Measurements from ENCODE around the gene GTF2E1. TPM values are rescaled to one million over a fixed set of nuclear protein-coding genes. Genes with fewer than 3 reads are reported as not detected.
"Not testable (repeated sequence)": the region's sequence is repeated elsewhere in the genome, so short reads cannot be mapped to it uniquely, and the experiment has no call there.

The GTF2E1 gene
- total RNA-seq, 2 donors from 2014 or later: 18.6 to 19.9 TPM

DNA sequence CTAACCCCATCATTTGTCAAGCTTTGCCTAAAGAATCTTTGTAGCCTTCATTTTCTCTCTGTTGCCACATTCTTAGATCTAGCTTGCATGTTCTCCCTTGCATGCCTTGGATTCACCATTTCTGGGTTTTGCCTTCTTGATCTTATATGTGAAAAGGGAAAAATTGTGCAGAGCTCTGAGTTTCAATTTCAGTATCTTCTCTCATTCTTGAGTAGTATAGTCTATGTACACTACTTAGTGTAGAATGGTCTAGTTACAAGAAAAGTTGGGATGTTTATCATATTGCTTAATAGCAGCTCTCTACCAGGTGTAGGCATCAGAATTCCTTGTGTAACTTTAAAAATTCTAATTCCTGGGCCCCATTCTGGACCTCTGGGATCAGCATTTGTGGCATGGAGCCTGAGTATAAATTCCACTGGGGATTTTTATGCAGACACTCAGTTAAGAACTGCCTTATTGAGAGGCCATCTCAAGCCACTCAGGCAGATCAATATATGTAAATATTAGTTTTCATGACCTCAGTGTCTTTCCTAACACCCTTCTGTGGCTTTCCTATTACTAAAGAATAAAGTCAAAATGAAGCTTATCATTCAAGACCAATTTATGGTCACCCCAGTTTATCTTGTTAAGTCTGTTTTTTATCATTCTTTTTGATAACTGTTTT is 23.4 kb downstream of the GTF2E1 start:
- Mint-ChIP-seq H3K27ac (no peak overlapping the region), H3K27me3 (no peaks in the 10 kb centered on the region), H3K4me1 (ENCODE audit: low read depth in 2 of 2) (peaks cover 36 to 53% of the 10 kb centered on the region in 2 donors), H3K4me3 (no peak overlapping the region), H3K36me3 (no peaks in the 10 kb centered on the region), H3K9me3 (no peaks in the 10 kb centered on the region)
- DNase-seq (ENCODE audit: low spot score): no peak
- ATAC-seq: no peak

GRCh38 chr3:120766576-120766975 is 24.0 kb downstream of the GTF2E1 start:
- H3K27ac Mint-ChIP-seq: no peak overlapping the region
- H3K9me3 Mint-ChIP-seq: no peaks in the 10 kb centered on the region
- peaks cover 33 to 46% of the 10 kb centered on the region in 2 donors for H3K4me1 Mint-ChIP-seq (ENCODE audit: low read depth in 2 of 2)
- no peak for DNase-seq (ENCODE audit: low spot score)
- H3K4me3 Mint-ChIP-seq: no peak overlapping the region
- no peaks in the 10 kb centered on the region for H3K36me3 Mint-ChIP-seq
- ATAC-seq: no peak
- no peaks in the 10 kb centered on the region for H3K27me3 Mint-ChIP-seq

GRCh38 chr3:120767106-120767505 is 24.6 kb downstream of the GTF2E1 start:
- no peak overlapping the region for H3K27ac Mint-ChIP-seq
- no peaks in the 10 kb centered on the region for H3K9me3 Mint-ChIP-seq
- ATAC-seq (no peak), DNase-seq (ENCODE audit: low spot score) (no peak)
- H3K36me3 Mint-ChIP-seq: no peaks in the 10 kb centered on the region
- H3K27me3 Mint-ChIP-seq: no peaks in the 10 kb centered on the region
- H3K4me3 Mint-ChIP-seq: no peak overlapping the region
- H3K4me1 Mint-ChIP-seq (ENCODE audit: low read depth in 2 of 2): peaks cover 31 to 43% of the 10 kb centered on the region in 2 donors

- Mint-ChIP-seq H3K4me3 (no peak overlapping the region), H3K36me3 (no peaks in the 10 kb centered on the region)
Measured at GRCh38 chr3:120769436-120769835, 26.9 kb downstream of the GTF2E1 start.

DNA sequence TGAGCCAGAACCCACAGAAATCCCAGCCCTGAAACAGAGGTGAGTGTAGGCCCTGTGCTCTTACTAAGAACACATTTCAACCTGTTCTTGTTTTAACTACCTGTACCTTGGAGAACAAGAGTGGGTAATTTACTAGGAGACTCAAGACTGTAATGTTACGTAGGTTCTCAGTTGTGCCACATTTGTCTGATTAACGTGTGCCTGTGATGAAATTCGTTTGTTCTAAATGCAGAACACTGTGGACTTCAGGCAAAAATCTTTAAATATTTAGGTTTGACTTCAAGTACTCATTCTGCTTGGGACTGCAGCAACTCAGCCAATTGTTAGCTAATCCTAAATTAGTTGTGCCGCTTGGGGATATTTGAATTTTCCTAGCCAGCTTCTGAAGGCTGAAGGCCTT is 28.3 kb downstream of the GTF2E1 start:
- H3K27me3 Mint-ChIP-seq: no peaks in the 10 kb centered on the region
- no peak for DNase-seq (ENCODE audit: low spot score)
- H3K36me3 Mint-ChIP-seq: no peaks in the 10 kb centered on the region
- no peaks in the 10 kb centered on the region for H3K9me3 Mint-ChIP-seq
- H3K27ac Mint-ChIP-seq: no peak overlapping the region
- H3K4me3 Mint-ChIP-seq: no peak overlapping the region
- peaks cover 21 to 27% of the 10 kb centered on the region in 2 donors for H3K4me1 Mint-ChIP-seq (ENCODE audit: low read depth in 2 of 2)
- no peak for ATAC-seq

More at GRCh38 chr3:120769436-120769835, 26.9 kb downstream of the GTF2E1 start:
- H3K27ac Mint-ChIP-seq: peak overlapping the region in 1 of 2 donors; percentile 28
- DNase-seq (ENCODE audit: low spot score) (no peak), ATAC-seq (no peak)
- no peaks in the 10 kb centered on the region for H3K9me3 Mint-ChIP-seq
- H3K27me3 Mint-ChIP-seq: no peaks in the 10 kb centered on the region
- peaks cover 23 to 34% of the 10 kb centered on the region in 2 donors for H3K4me1 Mint-ChIP-seq (ENCODE audit: low read depth in 2 of 2)

- H3K27me3 Mint-ChIP-seq: no peaks in the 10 kb centered on the region
- no peaks in the 10 kb centered on the region for H3K9me3 Mint-ChIP-seq
- no peak for DNase-seq (ENCODE audit: low spot score)
- no peaks in the 10 kb centered on the region for H3K36me3 Mint-ChIP-seq
- no peak overlapping the region for H3K4me3 Mint-ChIP-seq
- no peak overlapping the region for H3K27ac Mint-ChIP-seq
- no peak for ATAC-seq
- peaks cover 15 to 16% of the 10 kb centered on the region in 2 donors for H3K4me1 Mint-ChIP-seq (ENCODE audit: low read depth in 2 of 2)
Measured at GRCh38 chr3:120772081-120772480, 29.5 kb downstream of the GTF2E1 start.

DNA sequence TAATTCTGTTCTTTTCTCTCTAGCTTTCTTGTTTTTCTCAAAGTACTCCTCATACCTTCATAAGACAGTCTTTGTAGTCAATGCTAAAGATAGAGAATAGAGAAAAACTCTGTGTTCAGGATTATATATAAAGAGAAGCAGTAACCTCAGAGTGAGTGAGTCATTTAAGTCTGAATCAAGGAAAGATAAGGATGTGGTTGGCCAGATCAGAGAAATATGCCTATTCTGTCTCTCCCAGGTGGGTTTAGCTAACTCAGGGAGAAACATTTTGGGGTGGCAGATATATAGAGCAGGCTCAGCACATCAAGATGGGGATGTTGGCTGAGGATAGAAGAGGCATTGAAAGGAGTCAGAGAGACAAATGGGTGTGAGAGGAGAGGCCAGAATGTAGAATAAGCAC is 31.4 kb downstream of the GTF2E1 start:
- Mint-ChIP-seq H3K4me3 (no peak overlapping the region), H3K27ac (no peak overlapping the region), H3K4me1 (ENCODE audit: low read depth in 2 of 2) (peaks cover 12 to 16% of the 10 kb centered on the region in 2 donors), H3K36me3 (no peaks in the 10 kb centered on the region), H3K9me3 (no peaks in the 10 kb centered on the region), H3K27me3 (no peaks in the 10 kb centered on the region)
- ATAC-seq (peak in 1 of 2 donors; percentile 38), DNase-seq (ENCODE audit: low spot score) (no peak)

GRCh38 chr3:120775411-120775810 is 32.9 kb downstream of the GTF2E1 start:
- Mint-ChIP-seq H3K36me3 (peaks cover 5% of the 10 kb centered on the region), H3K4me1 (ENCODE audit: low read depth in 2 of 2) (peaks cover 3 to 9% of the 10 kb centered on the region in 2 donors), H3K4me3 (no peak overlapping the region), H3K9me3 (no peaks in the 10 kb centered on the region), H3K27ac (no peak overlapping the region), H3K27me3 (no peaks in the 10 kb centered on the region)
- no peak for DNase-seq (ENCODE audit: low spot score)
- no peak for ATAC-seq

- Mint-ChIP-seq H3K4me3 (no peak overlapping the region), H3K27ac (no peak overlapping the region)
- no peak for ATAC-seq
Measured at GRCh38 chr3:120778776-120779175, 36.2 kb downstream of the GTF2E1 start.

DNA sequence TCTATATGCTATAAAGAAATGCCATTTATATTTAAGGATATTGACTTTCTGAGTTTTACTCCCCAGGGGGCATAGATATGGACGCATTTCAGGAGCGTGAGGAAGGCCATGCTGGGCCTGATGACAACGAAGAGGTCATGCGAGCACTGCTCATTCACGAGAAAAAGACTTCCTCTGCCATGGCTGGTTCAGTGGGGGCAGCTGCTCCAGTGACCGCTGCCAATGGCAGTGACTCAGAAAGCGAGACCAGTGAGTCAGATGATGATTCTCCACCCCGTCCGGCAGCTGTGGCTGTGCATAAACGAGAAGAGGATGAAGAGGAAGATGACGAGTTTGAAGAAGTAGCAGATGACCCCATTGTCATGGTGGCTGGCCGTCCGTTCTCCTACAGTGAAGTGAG is 38.4 kb downstream of the GTF2E1 start:
- H3K36me3 Mint-ChIP-seq: peaks cover 13% of the 10 kb centered on the region
- peaks cover 0 to 10% of the 10 kb centered on the region in 2 donors for H3K4me1 Mint-ChIP-seq (ENCODE audit: low read depth in 2 of 2)
- no peak overlapping the region for H3K27ac Mint-ChIP-seq
- DNase-seq (ENCODE audit: low spot score) (no peak), ATAC-seq (peak in 1 of 2 donors; percentile 58)
- H3K4me3 Mint-ChIP-seq: no peak overlapping the region
- no peaks in the 10 kb centered on the region for H3K27me3 Mint-ChIP-seq
- H3K9me3 Mint-ChIP-seq: no peaks in the 10 kb centered on the region

More at GRCh38 chr3:120778776-120779175, 36.2 kb downstream of the GTF2E1 start:
- no peaks in the 10 kb centered on the region for H3K27me3 Mint-ChIP-seq
- no peaks in the 10 kb centered on the region for H3K9me3 Mint-ChIP-seq
- H3K4me1 Mint-ChIP-seq (ENCODE audit: low read depth in 2 of 2): peaks cover 0 to 10% of the 10 kb centered on the region in 2 donors
- peaks cover 13% of the 10 kb centered on the region for H3K36me3 Mint-ChIP-seq
- no peak for DNase-seq (ENCODE audit: low spot score)

DNA sequence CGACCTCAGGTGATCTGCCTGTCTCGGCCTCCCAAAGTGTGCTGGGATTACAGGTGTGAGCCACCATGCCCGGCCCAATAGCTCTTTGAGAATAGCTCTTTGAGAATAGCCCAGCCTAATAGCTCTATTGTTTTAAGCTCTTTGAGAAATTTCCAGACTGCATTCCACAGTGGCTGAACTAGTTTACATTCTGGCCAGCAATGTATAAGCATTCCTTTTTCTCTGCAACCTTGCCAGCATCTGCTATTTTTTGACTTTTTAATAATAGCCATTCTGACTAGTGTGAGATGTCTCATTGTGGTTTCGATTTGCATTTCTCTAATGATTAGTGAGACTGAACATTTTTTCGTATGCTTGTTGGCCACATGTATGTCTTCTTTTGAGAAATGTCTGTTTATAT is 43.3 kb downstream of the GTF2E1 start:
- H3K27me3 Mint-ChIP-seq; H3K36me3 Mint-ChIP-seq; ATAC-seq; H3K27ac Mint-ChIP-seq; H3K4me3 Mint-ChIP-seq; DNase-seq (ENCODE audit: low spot score); H3K9me3 Mint-ChIP-seq; H3K4me1 Mint-ChIP-seq (ENCODE audit: low read depth in 2 of 2): not testable (repeated sequence)

DNA sequence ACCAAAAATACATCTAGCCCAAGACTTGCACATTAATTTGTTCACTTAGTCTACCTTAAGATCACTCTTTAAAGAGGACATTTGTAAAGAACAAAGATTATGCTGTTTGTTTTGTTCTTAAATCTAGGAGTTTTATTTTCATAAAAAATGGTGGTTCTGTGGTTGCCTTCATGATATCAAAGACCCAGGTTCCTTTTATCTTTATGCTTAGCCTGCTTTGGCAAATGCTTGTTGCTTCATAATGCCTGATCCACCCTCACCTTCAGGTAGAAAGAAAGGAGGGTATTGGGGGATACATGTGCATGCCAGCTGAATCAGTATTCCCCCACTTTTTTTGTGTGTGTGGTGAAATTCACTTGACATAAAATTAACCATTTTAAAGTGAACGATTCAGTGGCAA is 48.5 kb downstream of the GTF2E1 start:
- DNase-seq (ENCODE audit: low spot score): no peak
- Mint-ChIP-seq H3K36me3 (no peaks in the 10 kb centered on the region), H3K4me1 (ENCODE audit: low read depth in 2 of 2) (no peaks in the 10 kb centered on the region), H3K27me3 (no peaks in the 10 kb centered on the region), H3K4me3 (no peak overlapping the region), H3K27ac (no peak overlapping the region), H3K9me3 (no peaks in the 10 kb centered on the region)
- no peak for ATAC-seq

DNA sequence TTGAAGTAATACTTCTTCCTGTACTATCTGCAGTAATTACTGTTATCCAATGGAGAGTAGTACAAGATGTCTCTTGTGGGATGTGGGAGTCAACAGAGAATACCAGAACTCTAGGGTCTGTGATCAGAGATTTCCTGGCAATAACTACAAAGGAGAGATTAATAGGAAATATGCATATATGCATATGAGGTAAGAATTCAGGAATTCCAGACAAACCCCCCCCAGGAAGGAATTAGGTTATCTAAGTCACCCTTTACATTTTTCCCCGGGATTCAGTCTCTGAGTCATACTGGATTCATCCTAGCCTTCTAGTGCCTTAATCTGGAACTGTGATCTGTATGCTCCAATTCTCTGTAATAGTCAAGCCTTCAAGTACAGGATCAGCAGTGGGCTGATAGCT is 49.4 kb downstream of the GTF2E1 start:
- no peak overlapping the region for H3K4me3 Mint-ChIP-seq
- H3K9me3 Mint-ChIP-seq: no peaks in the 10 kb centered on the region
- no peak for ATAC-seq
- no peak overlapping the region for H3K27ac Mint-ChIP-seq
- H3K36me3 Mint-ChIP-seq: no peaks in the 10 kb centered on the region
- DNase-seq (ENCODE audit: low spot score): no peak
- H3K27me3 Mint-ChIP-seq: no peaks in the 10 kb centered on the region
- no peaks in the 10 kb centered on the region for H3K4me1 Mint-ChIP-seq (ENCODE audit: low read depth in 2 of 2)

DNA sequence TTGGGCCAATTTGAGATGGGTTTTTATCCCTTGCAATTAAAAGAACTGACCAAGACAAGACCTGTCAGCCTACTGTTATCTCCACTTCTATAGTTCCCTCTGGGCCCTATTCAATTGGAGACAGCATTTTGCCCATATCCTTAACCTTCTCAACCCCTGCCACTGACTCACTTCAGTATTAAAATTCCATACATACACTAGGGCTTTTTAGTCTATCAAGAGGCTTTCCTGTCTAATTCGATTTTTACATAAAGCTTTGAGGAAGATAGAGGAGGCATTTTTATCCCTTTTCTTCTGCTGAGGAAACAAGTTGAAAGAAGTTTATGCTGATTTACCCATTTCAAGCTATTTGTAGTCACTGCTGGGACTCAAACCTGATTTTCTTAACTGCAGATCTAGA is 51.1 kb downstream of the GTF2E1 start:
- Mint-ChIP-seq H3K9me3 (no peaks in the 10 kb centered on the region), H3K4me3 (no peak overlapping the region), H3K27ac (no peak overlapping the region), H3K27me3 (no peaks in the 10 kb centered on the region), H3K4me1 (ENCODE audit: low read depth in 2 of 2) (no peaks in the 10 kb centered on the region), H3K36me3 (no peaks in the 10 kb centered on the region)
- no peak for ATAC-seq
- DNase-seq (ENCODE audit: low spot score): no peak
